Measurements from ENCODE around the gene THADA. TPM values are rescaled to one million over a fixed set of nuclear protein-coding genes. Genes with fewer than 3 reads are reported as not detected.
"Not testable (repeated sequence)": the region's sequence is repeated elsewhere in the genome, so short reads cannot be mapped to it uniquely, and the experiment has no call there.

Gene THADA
- total RNA-seq, 1 donor from 2014 or later: 28.3 TPM

DNA sequence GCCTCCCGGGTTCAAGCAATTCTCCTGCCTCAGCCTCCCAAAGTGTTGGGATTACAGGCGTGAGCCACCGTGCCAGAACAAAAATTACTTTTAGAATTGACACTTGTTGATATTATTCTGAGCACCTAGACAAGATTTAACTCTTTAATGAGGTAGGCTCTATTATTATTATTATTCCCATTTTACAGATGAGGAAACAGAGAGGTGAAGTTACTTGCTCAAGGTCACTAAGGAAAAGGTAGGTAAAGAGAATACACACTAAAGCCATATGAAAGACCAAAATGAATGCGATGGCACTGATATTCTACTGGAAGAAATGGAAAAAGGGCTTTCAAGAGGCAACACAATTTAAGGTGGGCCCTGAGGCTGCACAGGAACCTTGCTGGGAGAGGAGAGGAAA is 295.6 kb downstream of the THADA start:
- DNase-seq (ENCODE audit: extremely low spot score, unreplicated experiment): no peak
- H3K9me3 Mint-ChIP-seq (ENCODE audit: unreplicated experiment): no peaks in the 10 kb centered on the region
- H3K36me3 Mint-ChIP-seq (ENCODE audit: unreplicated experiment): no peaks in the 10 kb centered on the region
- H3K4me1 Mint-ChIP-seq (ENCODE audit: unreplicated experiment): peaks cover 19% of the 10 kb centered on the region
- no peaks in the 10 kb centered on the region for H3K27me3 Mint-ChIP-seq (ENCODE audit: unreplicated experiment)
- H3K4me3 Mint-ChIP-seq (ENCODE audit: unreplicated experiment): no peak overlapping the region
- no peak overlapping the region for H3K27ac Mint-ChIP-seq (ENCODE audit: unreplicated experiment)
- TF ChIP-seq, protein P1, sequence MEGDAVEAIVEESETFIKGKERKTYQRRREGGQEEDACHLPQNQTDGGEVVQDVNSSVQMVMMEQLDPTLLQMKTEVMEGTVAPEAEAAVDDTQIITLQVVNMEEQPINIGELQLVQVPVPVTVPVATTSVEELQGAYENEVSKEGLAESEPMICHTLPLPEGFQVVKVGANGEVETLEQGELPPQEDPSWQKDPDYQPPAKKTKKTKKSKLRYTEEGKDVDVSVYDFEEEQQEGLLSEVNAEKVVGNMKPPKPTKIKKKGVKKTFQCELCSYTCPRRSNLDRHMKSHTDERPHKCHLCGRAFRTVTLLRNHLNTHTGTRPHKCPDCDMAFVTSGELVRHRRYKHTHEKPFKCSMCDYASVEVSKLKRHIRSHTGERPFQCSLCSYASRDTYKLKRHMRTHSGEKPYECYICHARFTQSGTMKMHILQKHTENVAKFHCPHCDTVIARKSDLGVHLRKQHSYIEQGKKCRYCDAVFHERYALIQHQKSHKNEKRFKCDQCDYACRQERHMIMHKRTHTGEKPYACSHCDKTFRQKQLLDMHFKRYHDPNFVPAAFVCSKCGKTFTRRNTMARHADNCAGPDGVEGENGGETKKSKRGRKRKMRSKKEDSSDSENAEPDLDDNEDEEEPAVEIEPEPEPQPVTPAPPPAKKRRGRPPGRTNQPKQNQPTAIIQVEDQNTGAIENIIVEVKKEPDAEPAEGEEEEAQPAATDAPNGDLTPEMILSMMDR (IDR thresholded peaks at IDR 0.05): no peak

DNA sequence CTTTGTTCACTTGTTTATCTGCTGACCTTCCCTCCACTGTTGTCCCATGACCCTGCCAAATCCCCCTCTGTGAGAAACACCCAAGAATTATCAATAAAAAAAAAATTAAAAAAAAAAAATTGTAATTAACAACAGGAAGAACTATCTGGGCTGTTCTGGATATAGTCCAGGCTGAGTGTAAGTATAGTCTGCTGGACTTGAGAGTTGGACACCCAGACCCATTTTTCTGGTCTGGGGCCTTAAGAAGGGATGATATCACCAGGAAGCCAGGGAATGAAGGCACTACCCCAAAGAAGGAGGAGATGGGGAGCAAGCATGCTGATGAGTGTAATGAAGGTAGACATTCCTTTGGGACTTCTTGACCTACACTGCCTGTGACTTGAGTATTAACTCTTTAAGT is 297.3 kb downstream of the THADA start:
- no peak for DNase-seq (ENCODE audit: extremely low spot score, unreplicated experiment)
- Mint-ChIP-seq H3K4me1 (ENCODE audit: unreplicated experiment) (peaks cover 33% of the 10 kb centered on the region), H3K9me3 (ENCODE audit: unreplicated experiment) (peaks cover 3% of the 10 kb centered on the region), H3K27ac (ENCODE audit: unreplicated experiment) (no peak overlapping the region), H3K27me3 (ENCODE audit: unreplicated experiment) (no peaks in the 10 kb centered on the region), H3K36me3 (ENCODE audit: unreplicated experiment) (peaks cover 3% of the 10 kb centered on the region), H3K4me3 (ENCODE audit: unreplicated experiment) (no peak overlapping the region)
- TF ChIP-seq, protein P1 (IDR thresholded peaks at IDR 0.05): no peak

- H3K4me1 Mint-ChIP-seq (ENCODE audit: unreplicated experiment): peaks cover 34% of the 10 kb centered on the region
- H3K27ac Mint-ChIP-seq (ENCODE audit: unreplicated experiment); H3K27me3 Mint-ChIP-seq (ENCODE audit: unreplicated experiment); DNase-seq (ENCODE audit: extremely low spot score, unreplicated experiment); H3K9me3 Mint-ChIP-seq (ENCODE audit: unreplicated experiment); H3K4me3 Mint-ChIP-seq (ENCODE audit: unreplicated experiment); H3K36me3 Mint-ChIP-seq (ENCODE audit: unreplicated experiment): not testable (repeated sequence)
Observed at GRCh38 chr2:43297740-43298139, 298.1 kb downstream of the THADA start.

- DNase-seq (ENCODE audit: extremely low spot score, unreplicated experiment): no peak
- Mint-ChIP-seq H3K27ac (ENCODE audit: unreplicated experiment) (peak overlapping the region; percentile 97), H3K27me3 (ENCODE audit: unreplicated experiment) (no peaks in the 10 kb centered on the region), H3K36me3 (ENCODE audit: unreplicated experiment) (peaks cover 17% of the 10 kb centered on the region), H3K4me1 (ENCODE audit: unreplicated experiment) (peaks cover 20% of the 10 kb centered on the region), H3K9me3 (ENCODE audit: unreplicated experiment) (peaks cover 3% of the 10 kb centered on the region), H3K4me3 (ENCODE audit: unreplicated experiment) (no peak overlapping the region)
- TF ChIP-seq, protein P1 (IDR thresholded peaks at IDR 0.05): no peak
Observed at GRCh38 chr2:43294973-43295603, 300.8 kb downstream of the THADA start.

GRCh38 chr2:43293744-43294695 is 301.8 kb downstream of the THADA start:
- Mint-ChIP-seq H3K27me3 (ENCODE audit: unreplicated experiment) (no peaks in the 10 kb centered on the region), H3K4me1 (ENCODE audit: unreplicated experiment) (peaks cover 20% of the 10 kb centered on the region), H3K9me3 (ENCODE audit: unreplicated experiment) (peaks cover 3% of the 10 kb centered on the region), H3K4me3 (ENCODE audit: unreplicated experiment) (no peak overlapping the region), H3K27ac (ENCODE audit: unreplicated experiment) (peak overlapping the region; percentile 97), H3K36me3 (ENCODE audit: unreplicated experiment) (peaks cover 21% of the 10 kb centered on the region)
- TF ChIP-seq, protein P1 (IDR thresholded peaks at IDR 0.05): no peak
- no peak for DNase-seq (ENCODE audit: extremely low spot score, unreplicated experiment)

Measured in osteocyte (in vitro differentiated cells).